DMS79 (cell line): ENCODE results near the gene FCGBP.
"Not testable (repeated sequence)": the region's sequence is repeated elsewhere in the genome, so short reads cannot be mapped to it uniquely, and the experiment has no call there.

Source experiments
- DNase-seq: peaks from one replicate; lab custom pipeline; 2025; lab: John Stamatoyannopoulos, UW

The FCGBP gene

GRCh38 chr19:39917561-39918182, 16.8 kb downstream of the FCGBP start:
- DNase-seq = no peak

DNA sequence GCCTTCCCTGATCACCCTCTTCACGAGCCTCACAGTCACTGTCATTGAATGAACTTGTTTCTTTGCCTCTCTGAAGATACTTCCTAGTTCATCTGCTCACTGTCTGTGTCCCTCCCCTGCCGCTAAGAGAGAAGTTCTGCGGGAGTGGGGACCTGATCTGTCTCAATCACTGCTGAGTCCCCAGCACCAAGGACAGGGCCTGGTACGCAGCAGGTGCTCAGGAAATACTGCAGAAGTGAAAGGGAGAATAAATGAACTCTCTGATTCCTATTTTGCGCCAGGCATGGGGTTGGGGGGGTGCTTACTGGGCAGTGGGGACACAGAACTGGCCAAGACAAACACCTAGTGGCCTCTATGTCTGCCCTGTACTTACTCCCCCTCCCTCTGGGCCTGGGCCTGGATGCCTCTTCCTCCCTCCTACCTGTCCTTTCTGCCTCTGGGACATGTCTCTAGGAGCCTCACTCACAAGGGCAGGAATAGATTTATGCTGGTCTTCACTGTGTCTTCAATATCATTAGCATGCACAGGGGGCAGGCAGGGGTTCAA, 17.5 kb downstream of the FCGBP start:
- DNase-seq = no peak

DNA sequence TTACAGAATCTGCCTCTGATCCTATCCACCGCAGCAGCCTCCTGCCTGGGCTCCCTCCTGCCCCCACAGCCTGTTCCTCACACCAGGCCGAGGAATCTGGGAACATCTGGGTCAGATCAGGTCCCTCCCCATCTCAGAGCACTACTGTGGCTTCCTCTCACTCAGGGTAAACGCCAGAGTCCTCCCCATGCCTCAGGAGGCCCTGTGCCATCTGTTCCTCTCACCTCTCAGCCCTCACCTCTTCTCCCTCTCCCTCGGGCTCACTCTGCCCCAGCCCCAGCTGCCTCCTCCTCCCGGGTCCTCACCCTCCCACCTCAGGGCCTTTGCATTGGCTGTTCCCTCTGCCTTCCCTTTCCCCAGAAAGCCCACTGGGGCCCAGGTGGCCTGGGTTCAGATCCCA, 18.2 kb downstream of the FCGBP start:
- no peak for DNase-seq

DNA sequence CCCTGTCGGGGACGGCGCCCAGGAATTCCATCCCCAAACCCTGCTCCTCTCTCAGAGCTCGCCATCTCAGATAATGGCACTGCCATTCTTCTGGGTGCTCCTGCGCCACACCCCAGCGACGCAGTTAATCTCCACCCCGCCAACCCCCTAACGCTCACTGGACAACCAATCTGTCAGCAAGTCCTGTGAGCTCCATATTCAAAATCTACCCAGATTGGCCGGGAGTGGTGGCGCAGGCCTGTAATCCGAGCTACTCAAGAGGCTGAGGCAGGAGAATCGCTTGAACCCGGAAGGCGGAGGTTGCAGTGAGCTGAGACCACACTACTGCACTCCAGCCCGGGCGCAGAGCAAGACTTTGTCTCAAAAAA, 18.6 kb downstream of the FCGBP start:
- DNase-seq = no peak

DNA sequence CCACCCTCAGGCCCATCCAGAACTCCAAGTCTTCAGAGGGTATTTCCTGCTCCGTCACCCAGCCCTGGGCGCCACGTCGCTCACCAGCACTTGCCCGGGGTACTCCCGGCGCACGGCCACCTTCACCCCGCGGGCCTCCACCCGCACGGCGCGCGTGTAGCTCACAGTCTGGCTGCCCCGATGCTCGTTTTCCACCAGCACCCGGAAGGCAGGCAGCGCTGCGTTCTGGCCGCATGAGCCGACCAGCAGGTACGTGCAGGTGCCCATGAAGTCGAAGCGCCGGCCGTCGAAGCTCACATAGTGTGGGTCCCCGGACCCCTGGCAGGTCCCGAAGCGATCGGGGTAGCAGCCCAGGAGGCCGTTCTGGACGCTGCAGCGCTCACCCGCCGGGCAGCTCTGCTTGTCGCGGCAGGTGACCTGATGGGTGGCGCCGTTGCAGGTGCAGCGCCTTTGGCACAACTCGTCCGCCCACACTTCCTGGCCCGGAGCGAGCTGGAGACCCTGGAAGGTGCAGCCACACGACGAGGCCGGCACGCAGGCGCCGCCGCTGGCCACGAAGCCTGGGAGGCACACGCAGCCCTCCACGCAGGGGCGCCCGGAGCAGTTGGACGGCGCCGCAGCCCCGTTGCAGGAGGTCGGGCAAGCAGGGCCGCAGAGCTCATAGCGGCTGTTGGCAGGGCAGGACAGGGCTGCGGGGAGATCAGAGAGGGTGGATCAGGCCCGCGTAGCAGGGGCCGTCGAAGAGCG, 19.2 kb downstream of the FCGBP start:
- no peak for DNase-seq

- DNase-seq = no peak
Observed at GRCh38 chr19:39913682-39914333, 20.6 kb downstream of the FCGBP start.

DNA sequence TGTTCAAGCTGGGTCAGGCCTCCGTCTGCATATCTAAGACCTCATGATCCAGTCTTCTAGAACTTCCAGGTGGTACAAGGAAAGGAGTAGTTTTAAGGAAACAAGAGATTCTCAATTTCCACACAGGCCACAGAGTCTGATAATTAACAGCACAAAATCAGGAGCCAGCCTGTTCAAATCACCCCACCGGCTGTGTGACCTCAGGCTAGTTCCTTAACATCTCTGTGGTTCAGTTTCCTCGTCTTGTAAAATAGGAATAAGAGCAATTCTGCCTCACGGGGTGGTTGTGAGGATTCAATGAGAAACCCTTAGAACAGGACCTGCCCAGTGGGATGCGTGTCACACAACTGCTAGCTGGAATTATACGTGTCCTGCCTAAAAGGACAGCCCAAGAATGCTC, 25.6 kb downstream of the FCGBP start:
- DNase-seq = no peak

GRCh38 chr19:39906820-39907611, 27.4 kb downstream of the FCGBP start:
- DNase-seq = no peak

DNA sequence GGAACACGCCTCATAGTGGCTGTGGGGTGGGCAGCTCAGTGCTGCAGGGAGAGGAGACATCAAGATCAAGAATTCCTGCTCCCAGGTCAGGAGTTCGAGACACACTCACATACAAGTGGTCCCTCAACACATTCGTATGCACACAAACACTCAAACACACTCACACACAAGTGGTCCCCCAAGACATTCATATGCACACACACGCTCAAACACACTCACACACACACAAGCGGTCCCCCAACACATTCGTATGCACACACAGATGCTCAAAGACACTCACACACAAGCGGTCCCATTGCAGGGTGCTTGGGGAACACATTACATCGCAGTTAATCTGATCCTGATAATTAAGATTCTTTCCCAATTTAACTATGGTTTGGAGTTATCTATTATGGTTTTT, 28.2 kb downstream of the FCGBP start:
- DNase-seq = no peak

- DNase-seq = not testable (repeated sequence)
Observed at GRCh38 chr19:39903486-39904091, 30.8 kb downstream of the FCGBP start.

DNA sequence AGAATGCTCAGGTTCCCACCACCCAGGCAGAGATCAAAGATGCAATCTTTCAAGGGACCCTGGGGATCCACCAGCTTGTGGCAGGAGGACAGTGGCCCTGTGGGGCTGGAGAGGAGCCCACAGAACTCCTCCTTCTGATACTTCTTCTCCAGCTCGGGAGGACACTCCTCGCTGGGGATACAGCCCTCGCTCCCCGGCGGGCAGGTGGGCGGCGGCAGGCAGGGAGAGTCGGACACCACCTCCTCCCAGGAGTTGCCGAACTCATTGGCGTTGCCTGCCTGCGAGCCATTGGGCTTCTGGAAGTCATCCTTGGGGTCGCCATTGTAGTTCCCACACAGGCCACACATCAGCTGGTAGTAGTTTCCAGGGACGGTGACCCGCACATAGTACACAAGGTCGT, 32.1 kb downstream of the FCGBP start:
- not testable (repeated sequence) for DNase-seq

DNA sequence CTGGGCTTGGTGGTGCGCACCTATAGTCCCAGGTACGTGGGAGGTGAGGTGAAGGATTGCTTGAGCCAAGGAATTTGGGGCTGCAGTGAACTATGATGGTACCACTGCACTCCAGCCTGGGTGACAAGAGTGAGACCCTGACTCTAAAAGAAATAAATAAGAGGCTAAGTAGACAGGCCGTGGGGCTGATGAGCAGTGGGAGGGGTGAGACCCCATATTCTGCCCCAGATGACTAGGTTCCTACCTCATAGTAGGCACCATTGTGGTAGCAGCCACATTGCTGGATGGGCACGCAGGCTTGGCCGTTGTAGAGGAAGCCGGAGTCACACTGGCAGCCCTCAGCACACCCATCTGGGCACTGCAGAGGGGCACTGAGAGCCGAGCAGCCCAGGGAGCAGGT, 32.8 kb downstream of the FCGBP start:
- DNase-seq = not testable (repeated sequence)

DNA sequence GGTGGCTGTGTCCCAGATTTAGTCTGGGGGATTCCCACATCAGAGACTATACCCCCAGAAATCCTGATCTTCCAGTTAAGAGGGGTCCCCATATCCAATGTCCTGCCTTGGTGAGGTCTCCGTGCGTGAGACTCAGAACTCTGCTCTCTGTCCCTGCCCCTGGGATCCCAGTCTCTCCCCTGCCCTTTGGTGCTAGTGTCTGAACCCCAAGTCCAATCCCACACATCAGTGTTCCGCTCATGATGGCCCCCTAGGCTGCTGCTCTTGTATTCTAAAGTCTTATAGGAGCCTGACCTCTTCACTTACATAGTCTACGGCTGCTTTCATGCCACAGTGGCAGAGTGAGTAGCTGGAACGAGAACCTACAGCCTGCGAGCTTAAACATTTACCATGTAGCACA, 35.6 kb downstream of the FCGBP start:
- DNase-seq = not testable (repeated sequence)

- not testable (repeated sequence) for DNase-seq
Observed at GRCh38 chr19:39897511-39898245, 36.8 kb downstream of the FCGBP start.

GRCh38 chr19:39895096-39895495, 39.3 kb downstream of the FCGBP start:
- DNase-seq = not testable (repeated sequence)

- not testable (repeated sequence) for DNase-seq
Observed at GRCh38 chr19:39894236-39894606, 40.2 kb downstream of the FCGBP start.

DNA sequence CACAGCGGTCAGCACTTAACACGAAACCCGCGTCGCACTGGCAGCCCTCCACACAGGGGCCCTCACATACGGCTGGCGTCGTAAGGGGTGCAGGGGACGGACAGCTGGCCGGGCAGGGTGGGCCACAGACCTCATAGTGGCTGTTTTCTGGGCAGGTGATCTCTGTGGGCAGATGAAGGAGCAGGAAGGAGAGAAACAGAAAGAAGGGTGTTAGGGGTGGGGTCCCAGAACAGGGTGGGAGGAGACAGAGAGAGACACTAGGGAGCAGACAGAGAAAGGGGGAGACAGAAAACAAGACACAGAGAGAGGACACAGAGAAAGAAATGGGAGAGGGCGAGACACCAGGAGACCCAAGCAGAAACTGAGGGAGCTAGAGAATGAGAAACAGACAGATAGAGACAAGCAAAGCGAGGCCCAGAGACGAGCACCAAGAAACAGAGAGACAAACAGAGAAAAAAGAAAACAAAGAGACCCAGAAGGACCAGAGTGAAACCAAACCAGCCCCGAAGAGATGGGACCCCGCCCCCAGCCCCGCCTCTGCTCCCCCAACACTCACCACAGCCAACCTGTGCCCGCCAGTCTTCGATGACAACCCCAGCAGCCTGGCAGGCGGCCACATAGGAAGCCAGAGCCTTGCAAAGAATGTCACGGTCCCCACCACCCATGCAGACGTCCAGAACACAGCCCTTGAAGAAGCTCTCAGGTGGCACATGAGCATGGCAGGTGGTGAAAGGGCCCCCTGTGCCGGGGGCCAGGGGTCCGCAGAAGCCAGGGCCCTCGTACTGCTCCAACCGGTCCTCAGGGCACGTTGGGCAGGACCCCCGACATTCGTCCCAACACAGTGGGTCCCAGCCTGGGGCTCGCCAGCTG, 40.8 kb downstream of the FCGBP start:
- peak; percentile 63 for DNase-seq

DNA sequence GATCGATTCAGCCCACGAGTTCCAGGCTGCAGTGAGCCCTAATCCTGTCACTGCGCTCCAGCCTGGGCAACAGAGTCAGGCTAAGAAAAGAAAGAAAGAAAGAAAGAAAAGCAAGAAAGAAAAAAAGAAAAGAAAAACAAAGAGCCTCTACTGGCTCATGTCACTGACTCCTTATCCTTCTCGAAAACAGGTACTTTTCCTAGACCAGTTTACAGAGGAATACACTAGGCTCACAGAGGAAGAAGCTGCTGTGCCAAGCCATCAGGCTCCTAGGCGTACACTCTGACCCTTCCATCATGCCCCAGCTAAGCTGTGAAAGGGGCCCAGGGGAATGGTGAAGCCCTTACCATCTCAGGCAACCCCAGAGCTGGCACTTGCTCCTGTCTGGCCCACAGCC, 41.9 kb downstream of the FCGBP start:
- not testable (repeated sequence) for DNase-seq

DNA sequence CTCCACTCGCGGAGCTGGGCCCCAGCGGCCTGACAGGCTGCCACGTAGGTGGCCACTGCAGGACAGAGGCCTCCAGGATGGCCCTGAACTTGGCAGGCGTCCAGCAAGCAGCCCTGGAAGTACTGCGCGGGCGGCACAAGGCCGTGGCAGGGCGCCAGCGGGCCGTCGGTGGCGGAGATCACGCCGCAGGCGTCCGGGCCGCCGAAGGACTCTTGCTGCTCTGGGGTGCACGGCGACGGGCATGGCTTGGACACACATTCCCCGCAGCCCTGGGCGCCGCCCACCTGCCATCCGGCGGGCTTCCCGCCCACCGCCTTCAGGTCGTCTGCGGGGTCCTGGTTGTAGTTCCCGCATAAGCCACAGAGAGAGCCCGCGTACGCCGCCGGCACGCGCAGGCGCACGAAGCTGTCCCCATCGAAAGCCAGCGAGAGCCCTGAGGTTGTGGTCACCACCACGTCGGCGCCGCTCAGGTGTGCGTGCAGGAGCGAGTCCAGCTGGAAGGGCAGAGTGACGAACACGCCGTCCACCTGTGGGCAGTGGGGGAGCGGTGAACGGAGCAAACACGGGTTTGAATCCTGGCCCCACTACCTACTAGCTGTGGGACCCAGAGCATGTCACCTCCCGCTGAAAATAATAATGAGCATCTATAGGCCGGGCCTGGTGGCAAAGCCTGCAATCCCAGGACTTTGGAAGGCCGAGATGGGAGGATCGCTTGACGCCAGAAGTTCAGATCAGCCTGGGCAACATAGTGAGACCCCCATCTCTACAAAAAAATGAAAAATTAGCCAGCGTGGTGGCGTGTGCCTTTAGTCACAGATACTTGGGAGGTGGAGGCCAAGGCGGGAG, 42.6 kb downstream of the FCGBP start:
- DNase-seq = not testable (repeated sequence)
